Osteoblast (primary cell): Measurements from ENCODE around the gene RESF1. TPM values are rescaled to one million over a fixed set of nuclear protein-coding genes. Genes with fewer than 3 reads are reported as not detected.

Source experiments
- DNase-seq: peaks from one replicate; pipeline ENCODE4 v3.0.0; 2011; ENCODE audit warnings: low spot score, mixed read lengths; ENCODE audit not compliant: insufficient read length; ENCODE audit errors: missing footprints
- H2AFZ ChIP-seq: 2 replicates; pipeline ENCODE4 v1.6.0; 2011; ENCODE audit warnings: mild to moderate bottlenecking, low read length
- H3K27ac ChIP-seq: 2 replicates; pipeline ENCODE4 v1.5.1; 2011; ENCODE audit warnings: mild to moderate bottlenecking, low read depth, low read length, moderate library complexity
- H3K27me3 ChIP-seq: 2 replicates; pipeline ENCODE4 v1.6.0; 2012; ENCODE audit warnings: mild to moderate bottlenecking, control low read depth, inconsistent platforms, low read length, moderate library complexity; ENCODE audit not compliant: insufficient read depth
- H3K36me3 ChIP-seq: 2 replicates; pipeline ENCODE4 v1.5.1; 2011; ENCODE audit warnings: mild to moderate bottlenecking, low read length, control low read depth, moderate library complexity; ENCODE audit not compliant: insufficient read depth
- H3K4me1 ChIP-seq: 2 replicates; pipeline ENCODE4 v1.5.1; 2011; ENCODE audit warnings: mild to moderate bottlenecking, low read length, control low read depth, moderate library complexity; ENCODE audit not compliant: insufficient read depth
- H3K4me2 ChIP-seq: 2 replicates; pipeline ENCODE4 v1.6.0; 2011; ENCODE audit warnings: mild to moderate bottlenecking, low read length; ENCODE audit not compliant: insufficient read depth
- H3K4me3 ChIP-seq: fragments of 200-600 bp; sonication (generic); 3 replicates; pipeline ENCODE4 v1.5.1; 2012; ENCODE audit warnings: mild to moderate bottlenecking, low read length, inconsistent platforms; ENCODE audit not compliant: insufficient read depth
- H3K79me2 ChIP-seq: 2 replicates; pipeline ENCODE4 v1.6.0; 2012; ENCODE audit warnings: mild to moderate bottlenecking, low read length, control low read depth, inconsistent platforms; ENCODE audit not compliant: insufficient read depth
- H3K9me3 ChIP-seq: 2 replicates; pipeline ENCODE4 v1.5.1; 2011; ENCODE audit warnings: low read depth, low read length, control low read depth
- H4K20me1 ChIP-seq: 2 replicates; pipeline ENCODE4 v1.6.0; 2012; ENCODE audit warnings: mild to moderate bottlenecking, low read length, control low read depth; ENCODE audit not compliant: insufficient read depth
- total RNA-seq: library from RNA; depleted of rRNA; stranded (reverse); fragments of >200 nt; gene quantifications from 2 replicates; pipeline ENCODE4 v1.2.3, GENCODE V29; 2012
- TF ChIP-seq, protein P1 (sequence below): IDR thresholded peaks from 2 replicates; pipeline ENCODE4 v1.5.1; 2011; ENCODE audit warnings: mild to moderate bottlenecking, low read depth, low read length, moderate library complexity; ENCODE audit errors: extremely low read depth

Gene RESF1
- total RNA-seq, 1 donor: 31.5 TPM

- H3K4me2 ChIP-seq: no peak overlapping the region
- peaks cover 8% of the 10 kb centered on the region for H3K79me2 ChIP-seq
- H3K4me3 ChIP-seq: no peak overlapping the region
- no peaks in the 10 kb centered on the region for H3K27me3 ChIP-seq
- H3K27ac ChIP-seq: no peak overlapping the region
- H3K4me1 ChIP-seq: no peaks in the 10 kb centered on the region
- TF ChIP-seq, protein P1, sequence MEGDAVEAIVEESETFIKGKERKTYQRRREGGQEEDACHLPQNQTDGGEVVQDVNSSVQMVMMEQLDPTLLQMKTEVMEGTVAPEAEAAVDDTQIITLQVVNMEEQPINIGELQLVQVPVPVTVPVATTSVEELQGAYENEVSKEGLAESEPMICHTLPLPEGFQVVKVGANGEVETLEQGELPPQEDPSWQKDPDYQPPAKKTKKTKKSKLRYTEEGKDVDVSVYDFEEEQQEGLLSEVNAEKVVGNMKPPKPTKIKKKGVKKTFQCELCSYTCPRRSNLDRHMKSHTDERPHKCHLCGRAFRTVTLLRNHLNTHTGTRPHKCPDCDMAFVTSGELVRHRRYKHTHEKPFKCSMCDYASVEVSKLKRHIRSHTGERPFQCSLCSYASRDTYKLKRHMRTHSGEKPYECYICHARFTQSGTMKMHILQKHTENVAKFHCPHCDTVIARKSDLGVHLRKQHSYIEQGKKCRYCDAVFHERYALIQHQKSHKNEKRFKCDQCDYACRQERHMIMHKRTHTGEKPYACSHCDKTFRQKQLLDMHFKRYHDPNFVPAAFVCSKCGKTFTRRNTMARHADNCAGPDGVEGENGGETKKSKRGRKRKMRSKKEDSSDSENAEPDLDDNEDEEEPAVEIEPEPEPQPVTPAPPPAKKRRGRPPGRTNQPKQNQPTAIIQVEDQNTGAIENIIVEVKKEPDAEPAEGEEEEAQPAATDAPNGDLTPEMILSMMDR: no peak
- H3K9me3 ChIP-seq: no peaks in the 10 kb centered on the region
- no peaks in the 10 kb centered on the region for H4K20me1 ChIP-seq
- no peak overlapping the region for H2AFZ ChIP-seq
- DNase-seq: no peak
- no peaks in the 10 kb centered on the region for H3K36me3 ChIP-seq
Measured at GRCh38 chr12:31974673-31975072, 15.5 kb downstream of the RESF1 start.

DNA sequence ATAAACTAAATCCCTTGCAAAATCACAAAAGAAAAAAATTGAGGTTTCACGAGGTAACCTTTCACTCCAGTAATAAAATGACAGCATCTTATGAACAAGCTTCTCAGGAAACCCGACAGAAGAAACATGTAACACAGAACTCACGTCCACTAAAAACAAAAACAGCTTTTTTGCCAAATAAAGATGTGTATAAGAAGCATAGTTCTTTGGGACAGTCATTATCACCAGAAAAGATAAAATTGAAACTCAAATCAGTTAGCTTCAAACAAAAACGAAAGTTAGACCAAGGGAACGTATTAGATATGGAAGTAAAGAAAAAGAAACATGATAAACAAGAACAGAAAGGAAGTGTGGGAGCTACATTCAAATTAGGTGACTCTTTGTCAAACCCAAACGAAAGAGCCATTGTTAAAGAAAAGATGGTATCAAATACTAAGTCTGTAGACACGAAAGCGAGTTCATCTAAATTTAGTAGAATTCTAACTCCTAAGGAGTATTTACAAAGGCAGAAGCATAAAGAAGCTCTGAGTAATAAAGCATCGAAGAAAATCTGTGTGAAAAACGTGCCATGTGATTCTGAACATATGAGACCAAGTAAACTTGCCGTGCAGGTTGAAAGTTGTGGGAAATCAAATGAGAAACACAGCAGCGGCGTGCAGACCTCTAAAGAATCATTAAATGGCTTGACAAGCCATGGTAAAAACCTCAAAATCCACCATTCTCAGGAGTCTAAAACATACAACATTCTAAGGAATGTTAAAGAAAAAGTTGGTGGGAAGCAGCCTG is 25.8 kb downstream of the RESF1 start:
- H3K36me3 ChIP-seq: peaks cover 19% of the 10 kb centered on the region
- no peak overlapping the region for H3K4me2 ChIP-seq

DNA sequence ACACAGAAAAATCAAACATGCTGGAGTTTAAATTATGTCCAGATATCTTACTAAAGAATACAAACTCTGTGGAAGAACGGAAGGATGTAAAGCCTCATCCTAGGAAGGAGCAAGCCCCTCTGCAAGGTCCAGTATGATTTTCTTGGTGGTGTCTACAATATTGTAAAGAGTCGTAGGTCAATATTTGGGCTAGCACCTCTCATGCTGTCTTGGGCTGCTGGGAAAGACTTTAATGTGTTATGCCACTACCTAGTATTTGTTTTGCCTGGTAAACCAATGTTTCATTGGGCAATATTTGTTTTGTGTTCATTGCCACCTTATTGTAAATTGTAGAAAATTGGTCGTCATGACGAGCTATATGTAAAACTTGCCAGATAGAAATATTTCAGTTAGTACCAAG is 26.6 kb downstream of the RESF1 start:
- H3K36me3 ChIP-seq: peaks cover 19% of the 10 kb centered on the region
- H3K4me3 ChIP-seq: no peak overlapping the region
- no peaks in the 10 kb centered on the region for H3K9me3 ChIP-seq
- no peaks in the 10 kb centered on the region for H3K27me3 ChIP-seq
- no peaks in the 10 kb centered on the region for H3K4me1 ChIP-seq
- no peak overlapping the region for H3K27ac ChIP-seq
- TF ChIP-seq, protein P1: no peak
- no peak for DNase-seq
- H3K4me2 ChIP-seq: no peak overlapping the region
- H4K20me1 ChIP-seq: no peaks in the 10 kb centered on the region
- no peaks in the 10 kb centered on the region for H3K79me2 ChIP-seq
- no peak overlapping the region for H2AFZ ChIP-seq

More for the DNA sequence above, 25.8 kb downstream of the RESF1 start:
- H4K20me1 ChIP-seq: no peaks in the 10 kb centered on the region
- TF ChIP-seq, protein P1: no peak
- no peaks in the 10 kb centered on the region for H3K79me2 ChIP-seq
- DNase-seq: no peak
- H3K9me3 ChIP-seq: no peaks in the 10 kb centered on the region
- no peak overlapping the region for H2AFZ ChIP-seq
- no peak overlapping the region for H3K4me3 ChIP-seq
- H3K27ac ChIP-seq: no peak overlapping the region
- H3K4me1 ChIP-seq: no peaks in the 10 kb centered on the region
- H3K27me3 ChIP-seq: no peaks in the 10 kb centered on the region

GRCh38 chr12:31989571-31990362 is 30.6 kb downstream of the RESF1 start:
- H4K20me1 ChIP-seq: no peaks in the 10 kb centered on the region
- H3K4me3 ChIP-seq: no peak overlapping the region
- no peak overlapping the region for H3K27ac ChIP-seq
- no peak overlapping the region for H3K4me2 ChIP-seq
- H3K27me3 ChIP-seq: no peaks in the 10 kb centered on the region
- no peak overlapping the region for H2AFZ ChIP-seq
- no peaks in the 10 kb centered on the region for H3K79me2 ChIP-seq
- H3K4me1 ChIP-seq: no peaks in the 10 kb centered on the region
- no peak for DNase-seq
- TF ChIP-seq, protein P1: no peak
- no peaks in the 10 kb centered on the region for H3K36me3 ChIP-seq
- H3K9me3 ChIP-seq: no peaks in the 10 kb centered on the region
